ENCODE data around the gene TXNRD2.

The TXNRD2 gene

DNA sequence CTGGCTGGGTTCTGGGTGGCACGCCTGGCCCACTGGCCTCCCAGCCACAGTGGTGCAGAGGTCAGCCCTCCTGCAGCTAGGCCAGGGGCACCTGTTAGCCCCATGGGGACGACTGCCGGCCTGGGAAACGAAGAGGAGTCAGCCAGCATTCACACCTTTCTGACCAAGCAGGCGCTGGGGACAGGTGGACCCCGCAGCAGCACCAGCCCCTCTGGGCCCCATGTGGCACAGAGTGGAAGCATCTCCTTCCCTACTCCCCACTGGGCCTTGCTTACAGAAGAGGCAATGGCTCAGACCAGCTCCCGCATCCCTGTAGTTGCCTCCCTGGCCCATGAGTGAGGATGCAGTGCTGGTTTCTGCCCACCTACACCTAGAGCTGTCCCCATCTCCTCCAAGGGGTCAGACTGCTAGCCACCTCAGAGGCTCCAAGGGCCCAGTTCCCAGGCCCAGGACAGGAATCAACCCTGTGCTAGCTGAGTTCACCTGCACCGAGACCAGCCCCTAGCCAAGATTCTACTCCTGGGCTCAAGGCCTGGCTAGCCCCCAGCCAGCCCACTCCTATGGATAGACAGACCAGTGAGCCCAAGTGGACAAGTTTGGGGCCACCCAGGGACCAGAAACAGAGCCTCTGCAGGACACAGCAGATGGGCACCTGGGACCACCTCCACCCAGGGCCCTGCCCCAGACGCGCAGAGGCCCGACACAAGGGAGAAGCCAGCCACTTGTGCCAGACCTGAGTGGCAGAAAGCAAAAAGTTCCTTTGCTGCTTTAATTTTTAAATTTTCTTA lies 27.7 kb upstream of the TXNRD2 start:
- H3K27ac ChIP-seq, result no peak overlapping the region
- TF ChIP-seq, protein P1, sequence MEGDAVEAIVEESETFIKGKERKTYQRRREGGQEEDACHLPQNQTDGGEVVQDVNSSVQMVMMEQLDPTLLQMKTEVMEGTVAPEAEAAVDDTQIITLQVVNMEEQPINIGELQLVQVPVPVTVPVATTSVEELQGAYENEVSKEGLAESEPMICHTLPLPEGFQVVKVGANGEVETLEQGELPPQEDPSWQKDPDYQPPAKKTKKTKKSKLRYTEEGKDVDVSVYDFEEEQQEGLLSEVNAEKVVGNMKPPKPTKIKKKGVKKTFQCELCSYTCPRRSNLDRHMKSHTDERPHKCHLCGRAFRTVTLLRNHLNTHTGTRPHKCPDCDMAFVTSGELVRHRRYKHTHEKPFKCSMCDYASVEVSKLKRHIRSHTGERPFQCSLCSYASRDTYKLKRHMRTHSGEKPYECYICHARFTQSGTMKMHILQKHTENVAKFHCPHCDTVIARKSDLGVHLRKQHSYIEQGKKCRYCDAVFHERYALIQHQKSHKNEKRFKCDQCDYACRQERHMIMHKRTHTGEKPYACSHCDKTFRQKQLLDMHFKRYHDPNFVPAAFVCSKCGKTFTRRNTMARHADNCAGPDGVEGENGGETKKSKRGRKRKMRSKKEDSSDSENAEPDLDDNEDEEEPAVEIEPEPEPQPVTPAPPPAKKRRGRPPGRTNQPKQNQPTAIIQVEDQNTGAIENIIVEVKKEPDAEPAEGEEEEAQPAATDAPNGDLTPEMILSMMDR (IDR thresholded peaks at IDR 0.05), result no peak
- H3K4me3 ChIP-seq, result no peak overlapping the region
- no peak for DNase-seq (ENCODE audit: low spot score)

- Histone ChIP-seq H3K4me3 (no peak overlapping the region), H3K27ac (no peak overlapping the region)
- TF ChIP-seq, protein P1 (IDR thresholded peaks at IDR 0.05), result no peak
- no peak for DNase-seq (ENCODE audit: low spot score)
Observed at GRCh38 chr22:19968450-19968891, 26.9 kb upstream of the TXNRD2 start.

DNA sequence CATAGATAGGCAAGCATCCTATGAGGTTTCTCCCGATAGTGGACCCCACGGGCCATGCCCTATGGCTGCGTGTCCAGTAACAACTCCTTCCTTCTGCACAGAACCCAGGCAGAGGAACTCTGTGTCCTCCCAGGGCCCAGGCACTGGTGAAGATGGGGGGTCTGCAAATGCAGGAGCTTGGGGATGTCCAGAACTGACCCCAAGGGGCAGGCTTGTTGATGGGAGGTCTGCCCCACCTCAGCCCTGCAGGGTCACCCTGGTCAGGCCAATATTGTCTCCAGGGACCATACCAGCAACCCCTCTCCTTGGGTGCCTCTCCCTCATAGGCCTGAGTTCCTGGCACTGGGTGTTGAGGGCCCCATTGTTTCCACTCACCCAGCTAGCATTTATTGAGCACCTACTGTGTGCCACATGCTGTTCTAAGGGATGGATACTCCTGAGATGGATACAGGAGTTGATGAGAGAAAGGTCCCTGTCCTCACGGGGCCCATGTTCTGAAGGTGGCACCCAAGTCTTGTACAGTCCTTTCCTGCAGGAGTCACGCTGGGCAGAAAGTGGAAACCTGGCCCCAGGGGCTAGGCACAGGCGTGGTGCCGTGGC lies 26.3 kb upstream of the TXNRD2 start:
- DNase-seq (ENCODE audit: low spot score), result no peak
- no peak overlapping the region for H3K4me3 ChIP-seq
- no peak overlapping the region for H3K27ac ChIP-seq
- TF ChIP-seq, protein P1 (IDR thresholded peaks at IDR 0.05), result no peak

DNA sequence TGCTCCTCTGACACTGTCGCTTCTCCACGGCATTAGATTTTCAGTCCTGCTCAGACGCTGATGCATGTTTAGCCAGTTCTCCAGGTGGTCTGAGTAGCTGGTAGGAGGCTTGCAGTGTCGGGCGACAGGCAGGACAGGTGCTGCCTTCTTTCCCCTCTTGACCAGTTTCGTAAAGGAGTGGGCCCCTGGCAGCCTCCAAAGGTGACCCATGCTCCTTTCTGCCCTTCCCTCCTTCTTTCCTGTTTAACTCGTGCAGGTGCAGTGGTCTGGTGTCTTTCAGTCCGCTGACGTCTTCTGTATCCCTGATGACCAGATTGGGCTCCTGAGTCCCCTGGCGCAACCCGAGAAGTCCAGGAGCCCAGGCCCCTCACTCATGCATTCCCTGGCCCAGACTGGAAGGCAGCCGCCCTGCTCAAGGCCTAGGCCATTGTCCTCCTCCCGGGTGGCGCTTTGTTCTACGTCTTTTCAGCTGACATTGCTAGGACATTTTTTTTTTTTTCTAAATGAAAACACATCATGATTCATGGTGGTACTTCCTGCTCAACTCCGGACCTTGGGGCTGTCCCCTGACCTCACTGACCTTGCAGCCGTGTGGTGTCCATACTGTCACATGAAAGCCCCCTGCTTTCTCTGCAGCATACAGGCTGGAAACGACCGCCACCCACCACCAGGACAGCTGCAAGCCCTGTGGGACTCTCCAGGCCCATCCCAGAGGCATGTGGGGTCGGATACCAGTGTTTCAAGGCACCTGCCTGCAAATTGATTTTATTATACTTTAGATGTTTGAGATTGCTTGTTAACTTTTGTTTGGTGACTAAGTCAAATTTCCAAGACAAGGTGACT lies 25.5 kb upstream of the TXNRD2 start:
- TF ChIP-seq, protein P1 (IDR thresholded peaks at IDR 0.05), result no peak
- DNase-seq (ENCODE audit: low spot score), result no peak
- Histone ChIP-seq H3K27ac (no peak overlapping the region), H3K4me3 (no peak overlapping the region)

- TF ChIP-seq, protein P1 (IDR thresholded peaks at IDR 0.05), result no peak
- no peak for DNase-seq (ENCODE audit: low spot score)
- Histone ChIP-seq H3K27ac (no peak overlapping the region), H3K4me3 (no peak overlapping the region)
Observed at GRCh38 chr22:19965771-19966709, 24.4 kb upstream of the TXNRD2 start.

- no peak overlapping the region for H3K4me3 ChIP-seq
- no peak for DNase-seq (ENCODE audit: low spot score)
- no peak overlapping the region for H3K27ac ChIP-seq
- TF ChIP-seq, protein P1 (IDR thresholded peaks at IDR 0.05), result no peak
Observed at GRCh38 chr22:19964701-19965386, 23.2 kb upstream of the TXNRD2 start.

All from coronary artery (tissue), 2 donors.